Kidney tubule cell (primary cell): ENCODE results near the gene CASKIN2.
A peak's percentile ranks its signal among the peaks of the same experiment; 100 is the strongest.
"Not testable (repeated sequence)": the region's sequence is repeated elsewhere in the genome, so short reads cannot be mapped to it uniquely, and the experiment has no call there.

Source experiments
- DNase-seq: peaks from one replicate; pipeline ENCODE4 v3.0.0-alpha.2; 2018; ENCODE audit warnings: low spot score

The CASKIN2 gene

GRCh38 chr17:75489511-75489955 is 25.8 kb downstream of the CASKIN2 start:
- DNase-seq, result no peak

GRCh38 chr17:75488693-75489510 is 26.4 kb downstream of the CASKIN2 start:
- no peak for DNase-seq

GRCh38 chr17:75487351-75488070 is 27.8 kb downstream of the CASKIN2 start:
- no peak for DNase-seq

GRCh38 chr17:75486951-75487350 is 28.4 kb downstream of the CASKIN2 start:
- no peak for DNase-seq

- no peak for DNase-seq
Observed at GRCh38 chr17:75486151-75486550, 29.2 kb downstream of the CASKIN2 start.

GRCh38 chr17:75485688-75486087 is 29.6 kb downstream of the CASKIN2 start:
- DNase-seq, result no peak

- DNase-seq, result no peak
Observed at GRCh38 chr17:75482098-75482942, 33.0 kb downstream of the CASKIN2 start.

GRCh38 chr17:75481194-75482068 is 33.9 kb downstream of the CASKIN2 start:
- no peak for DNase-seq

GRCh38 chr17:75480281-75480680 is 35.1 kb downstream of the CASKIN2 start:
- DNase-seq, result no peak

GRCh38 chr17:75478508-75478907 is 36.8 kb downstream of the CASKIN2 start:
- DNase-seq, result no peak

GRCh38 chr17:75477490-75477862 is 37.9 kb downstream of the CASKIN2 start:
- not testable (repeated sequence) for DNase-seq

GRCh38 chr17:75476752-75477489 is 38.4 kb downstream of the CASKIN2 start:
- no peak for DNase-seq

GRCh38 chr17:75476271-75476671 is 39.1 kb downstream of the CASKIN2 start:
- peak; percentile 44 for DNase-seq

- no peak for DNase-seq
Observed at GRCh38 chr17:75475851-75476250, 39.5 kb downstream of the CASKIN2 start.

GRCh38 chr17:75475144-75475835 is 40.0 kb downstream of the CASKIN2 start:
- peak; percentile 36 for DNase-seq

- DNase-seq, result no peak
Observed at GRCh38 chr17:75474736-75475135, 40.6 kb downstream of the CASKIN2 start.

GRCh38 chr17:75473246-75473645 is 42.1 kb downstream of the CASKIN2 start:
- DNase-seq, result no peak

- no peak for DNase-seq
Observed at GRCh38 chr17:75472119-75472518, 43.2 kb downstream of the CASKIN2 start.

GRCh38 chr17:75471207-75471606 is 44.1 kb downstream of the CASKIN2 start:
- no peak for DNase-seq

- DNase-seq, result no peak
Observed at GRCh38 chr17:75468779-75469373, 46.5 kb downstream of the CASKIN2 start.
